Activated CD4-positive, alpha-beta T cell treated with anti-CD3 and anti-CD28 coated beads for 1 hour (primary cell): ENCODE data around the gene ZNF846.
A peak's percentile ranks its signal among the peaks of the same experiment; 100 is the strongest.
"Not testable (repeated sequence)": the region's sequence is repeated elsewhere in the genome, so short reads cannot be mapped to it uniquely, and the experiment has no call there.

Experiments
- DNase-seq: peaks from one replicate; pipeline ENCODE4 v3.0.0-alpha.2; 2020

The ZNF846 gene

GRCh38 chr19:9768175-9769112 is at the start of gene ZNF846:
ZNF846 (minus strand) TSS chr19:9768738; CDS start chr19:9764950, 3,788 bp downstream.
- peak; percentile 90 for DNase-seq

GRCh38 chr19:9818175-9818733 is 49.7 kb upstream of the ZNF846 start:
- no peak for DNase-seq

- no peak for DNase-seq
These were observed 42.6 kb upstream of the ZNF846 start for GRCh38 chr19:9811139-9811538.

- no peak for DNase-seq
These were observed 40.6 kb upstream of the ZNF846 start for GRCh38 chr19:9808855-9809824.

GRCh38 chr19:9806803-9807202 is 38.3 kb upstream of the ZNF846 start:
- no peak for DNase-seq

GRCh38 chr19:9801976-9802375 is 33.4 kb upstream of the ZNF846 start:
- no peak for DNase-seq

GRCh38 chr19:9799162-9799561 is 30.6 kb upstream of the ZNF846 start:
- DNase-seq = no peak

GRCh38 chr19:9797871-9798270 is 29.3 kb upstream of the ZNF846 start:
- no peak for DNase-seq

GRCh38 chr19:9796113-9796773 is 27.7 kb upstream of the ZNF846 start:
- DNase-seq = peak; percentile 75

- peak; percentile 48 for DNase-seq
These were observed 24.6 kb upstream of the ZNF846 start for GRCh38 chr19:9793071-9793591.

- peak; percentile 88 for DNase-seq
These were observed 23.9 kb upstream of the ZNF846 start for GRCh38 chr19:9792206-9793070.

- peak; percentile 89 for DNase-seq
These were observed 23.1 kb upstream of the ZNF846 start for GRCh38 chr19:9791552-9792205.

GRCh38 chr19:9791073-9791367 is 22.5 kb upstream of the ZNF846 start:
- DNase-seq = not testable (repeated sequence)

- DNase-seq = not testable (repeated sequence)
These were observed 21.0 kb upstream of the ZNF846 start for GRCh38 chr19:9789579-9789978.

- no peak for DNase-seq
These were observed 20.5 kb upstream of the ZNF846 start for GRCh38 chr19:9789066-9789465.

- DNase-seq = not testable (repeated sequence)
These were observed 20.1 kb upstream of the ZNF846 start for GRCh38 chr19:9788604-9789003.

GRCh38 chr19:9786819-9787218 is 18.3 kb upstream of the ZNF846 start:
- DNase-seq = no peak

- no peak for DNase-seq
These were observed 17.8 kb upstream of the ZNF846 start for GRCh38 chr19:9786342-9786741.

- peak; percentile 95 for DNase-seq
These were observed 17.1 kb upstream of the ZNF846 start for GRCh38 chr19:9785367-9786331.

GRCh38 chr19:9784163-9784496 is 15.6 kb upstream of the ZNF846 start:
- DNase-seq = not testable (repeated sequence)
